ENCODE results near the gene SLC22A23.

GRCh38 chr6:3489961-3490624 is 33.2 kb upstream of the SLC22A23 start:
- no peak for TF ChIP-seq POLR2A (IDR thresholded peaks at IDR 0.05)
- TF ChIP-seq, protein P1, sequence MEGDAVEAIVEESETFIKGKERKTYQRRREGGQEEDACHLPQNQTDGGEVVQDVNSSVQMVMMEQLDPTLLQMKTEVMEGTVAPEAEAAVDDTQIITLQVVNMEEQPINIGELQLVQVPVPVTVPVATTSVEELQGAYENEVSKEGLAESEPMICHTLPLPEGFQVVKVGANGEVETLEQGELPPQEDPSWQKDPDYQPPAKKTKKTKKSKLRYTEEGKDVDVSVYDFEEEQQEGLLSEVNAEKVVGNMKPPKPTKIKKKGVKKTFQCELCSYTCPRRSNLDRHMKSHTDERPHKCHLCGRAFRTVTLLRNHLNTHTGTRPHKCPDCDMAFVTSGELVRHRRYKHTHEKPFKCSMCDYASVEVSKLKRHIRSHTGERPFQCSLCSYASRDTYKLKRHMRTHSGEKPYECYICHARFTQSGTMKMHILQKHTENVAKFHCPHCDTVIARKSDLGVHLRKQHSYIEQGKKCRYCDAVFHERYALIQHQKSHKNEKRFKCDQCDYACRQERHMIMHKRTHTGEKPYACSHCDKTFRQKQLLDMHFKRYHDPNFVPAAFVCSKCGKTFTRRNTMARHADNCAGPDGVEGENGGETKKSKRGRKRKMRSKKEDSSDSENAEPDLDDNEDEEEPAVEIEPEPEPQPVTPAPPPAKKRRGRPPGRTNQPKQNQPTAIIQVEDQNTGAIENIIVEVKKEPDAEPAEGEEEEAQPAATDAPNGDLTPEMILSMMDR (IDR thresholded peaks at IDR 0.05): no peak
